Fibroblast of skin of left quadriceps (primary cell): ENCODE results near the gene BIK.
"Not testable (repeated sequence)": the region's sequence is repeated elsewhere in the genome, so short reads cannot be mapped to it uniquely, and the experiment has no call there.

Source experiments
- DNase-seq, 2 experiments: peaks; one replicate each; pipeline ENCODE4 v3.0.0-alpha.2; 2013; ENCODE audit warnings: low read depth in 2 of 2

Gene BIK

DNA sequence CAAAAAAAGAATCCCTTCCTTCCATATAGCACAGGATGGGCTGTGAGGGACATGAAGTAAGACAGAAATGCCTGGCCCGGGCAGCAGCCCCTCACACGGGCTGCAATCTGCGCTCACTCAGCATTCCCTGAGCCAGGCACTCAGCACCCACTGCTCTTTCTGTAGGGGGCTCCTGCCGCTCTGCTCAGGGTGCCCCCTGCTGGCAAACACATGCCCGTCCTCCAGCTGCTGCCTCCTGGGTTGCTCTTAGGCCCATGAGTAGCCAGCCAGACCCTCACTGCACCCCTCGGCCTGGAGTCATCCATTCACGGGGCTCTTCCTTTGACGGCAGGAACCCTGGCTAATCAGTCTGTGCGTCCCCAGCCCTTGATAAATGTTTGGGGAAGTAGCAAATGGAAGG, 25.7 kb downstream of the BIK start:
- DNase-seq, result no peak

DNA sequence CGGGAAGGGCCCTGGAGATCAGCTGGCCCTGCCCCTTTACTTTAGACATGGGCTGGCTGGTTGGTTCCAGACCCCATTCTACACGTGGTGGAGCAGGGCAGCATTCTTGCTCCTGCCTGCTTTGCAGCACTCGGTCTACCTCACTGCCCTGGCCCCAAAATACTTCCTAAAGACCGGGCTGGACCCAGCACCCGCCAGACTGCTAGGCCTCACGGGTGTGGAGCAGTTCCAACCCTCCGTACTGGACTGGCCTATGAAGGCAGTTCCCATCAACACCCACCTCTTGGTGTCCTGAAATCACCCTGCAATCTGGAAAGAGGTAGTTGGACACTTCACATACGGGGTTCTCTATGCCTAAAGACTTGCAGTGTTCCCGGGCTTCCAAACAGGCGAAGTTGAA, 26.3 kb downstream of the BIK start:
- DNase-seq, result no peak

DNA sequence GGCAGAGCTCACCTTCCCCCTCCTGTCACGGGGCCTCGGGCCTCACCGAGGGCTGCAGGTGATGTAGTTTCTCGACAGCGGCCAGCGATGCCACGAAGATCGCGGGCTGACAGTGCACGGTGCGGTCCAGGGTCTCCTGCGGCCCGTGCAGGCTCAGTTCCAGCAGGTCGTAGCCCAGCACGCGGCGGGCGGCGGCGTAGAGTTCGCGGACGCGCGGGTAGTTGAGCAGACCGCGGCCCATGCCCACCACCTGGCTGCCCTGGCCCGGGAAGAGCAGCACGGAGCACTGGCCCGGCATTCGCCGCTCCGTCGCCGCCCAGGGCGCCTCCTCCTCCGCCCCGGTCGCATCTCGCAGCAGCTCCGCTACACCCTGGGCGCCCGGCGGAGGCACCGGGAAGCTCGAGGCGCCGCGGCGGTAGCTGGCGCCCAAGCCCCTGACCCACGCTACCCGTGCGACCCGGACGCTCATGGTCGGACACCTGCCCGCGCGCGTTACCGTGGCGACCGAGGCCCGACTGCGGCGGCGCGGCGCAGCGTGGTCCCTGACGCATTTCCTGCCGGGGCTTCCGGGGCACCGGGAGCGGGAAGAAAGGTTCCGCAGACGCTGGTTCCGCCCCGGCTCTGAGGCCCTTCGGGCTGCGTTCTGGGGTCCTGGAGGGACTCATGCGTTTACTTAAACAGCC, 32.5 kb downstream of the BIK start, which contains the start of gene MCAT:
Gene MCAT, minus strand, starts transcription at position 519 of the 683 bp plus-strand sequence. Its CDS starts 50 bp downstream, at position 469.
- peak; percentile 27 to 35 for DNase-seq

DNA sequence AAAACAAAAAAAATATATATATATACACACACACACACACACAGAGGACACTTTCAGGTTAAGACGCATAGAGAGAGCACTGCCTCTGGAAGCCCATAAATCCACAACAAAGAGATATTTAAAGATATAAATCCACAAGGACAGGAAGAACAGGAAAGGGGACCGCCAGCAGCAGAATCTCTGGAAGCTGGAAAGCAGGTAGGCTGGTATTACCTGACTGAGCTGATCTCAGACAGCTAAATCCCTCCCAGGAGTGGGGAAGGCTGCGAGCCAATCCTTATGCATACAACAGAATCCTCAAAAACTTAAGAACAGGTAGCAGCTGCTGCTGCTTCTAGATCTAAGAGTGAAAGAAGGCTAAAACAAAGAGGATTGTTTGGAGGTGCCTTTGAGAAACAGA, 34.4 kb downstream of the BIK start:
- DNase-seq, result no peak

DNA sequence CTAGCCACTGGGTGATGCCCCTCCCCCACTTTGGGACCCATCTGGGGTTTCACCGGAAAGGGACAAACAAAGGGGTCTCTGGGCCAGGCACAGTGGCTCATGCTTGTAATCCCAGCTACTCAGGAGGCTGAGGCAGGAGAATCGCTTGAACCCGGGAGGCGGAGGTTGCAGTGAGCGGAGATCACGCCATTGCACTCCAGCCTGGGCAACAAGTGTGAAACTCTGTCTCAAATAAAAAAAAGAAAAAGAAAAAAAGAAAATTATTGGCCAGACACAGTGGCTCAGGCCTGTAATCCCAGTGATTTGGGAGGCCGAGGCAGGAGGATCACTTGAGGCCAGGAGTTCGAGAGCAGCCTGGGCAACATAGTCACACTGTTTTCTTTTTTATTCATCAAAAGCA, 34.8 kb downstream of the BIK start:
- DNase-seq, result not testable (repeated sequence)

DNA sequence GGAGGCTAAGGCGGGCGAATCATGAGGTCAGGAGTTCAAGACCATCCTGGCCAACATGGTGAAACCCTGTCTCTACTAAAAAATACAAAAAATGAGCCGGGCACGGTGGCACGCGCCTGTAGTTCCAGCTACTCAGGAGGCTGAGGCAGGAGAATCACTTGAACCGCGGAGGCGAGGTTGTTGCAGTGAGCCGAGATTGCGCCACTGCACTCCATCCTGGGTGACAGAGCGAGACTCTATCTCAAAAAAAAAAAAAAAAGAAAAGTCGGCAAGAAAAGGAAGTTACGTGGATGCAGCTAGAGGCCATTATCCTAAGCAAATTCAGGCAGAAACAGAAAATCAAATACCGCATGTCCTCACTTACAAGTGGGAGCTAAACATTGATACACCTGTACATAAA, 35.8 kb downstream of the BIK start:
- not testable (repeated sequence) for DNase-seq

DNA sequence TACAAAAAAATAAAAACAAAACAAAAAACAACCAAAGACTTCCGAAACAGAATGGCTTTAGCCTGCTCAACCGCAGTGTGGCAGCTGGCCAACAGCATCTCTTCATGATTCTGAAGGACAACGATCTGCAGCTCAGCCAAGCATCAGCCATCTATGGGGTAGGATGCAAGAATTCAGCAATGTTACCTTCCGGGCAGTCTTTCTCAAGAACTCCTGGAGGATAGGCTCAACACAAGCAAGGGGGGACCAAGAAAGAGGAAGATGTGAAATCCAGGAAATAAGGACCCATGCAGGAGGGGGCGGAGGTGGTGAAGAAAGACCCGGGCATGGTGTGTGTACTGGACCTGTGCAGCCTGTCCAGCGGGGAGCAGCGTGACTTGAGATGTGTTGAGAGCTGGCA, 37.3 kb downstream of the BIK start:
- no peak for DNase-seq

DNA sequence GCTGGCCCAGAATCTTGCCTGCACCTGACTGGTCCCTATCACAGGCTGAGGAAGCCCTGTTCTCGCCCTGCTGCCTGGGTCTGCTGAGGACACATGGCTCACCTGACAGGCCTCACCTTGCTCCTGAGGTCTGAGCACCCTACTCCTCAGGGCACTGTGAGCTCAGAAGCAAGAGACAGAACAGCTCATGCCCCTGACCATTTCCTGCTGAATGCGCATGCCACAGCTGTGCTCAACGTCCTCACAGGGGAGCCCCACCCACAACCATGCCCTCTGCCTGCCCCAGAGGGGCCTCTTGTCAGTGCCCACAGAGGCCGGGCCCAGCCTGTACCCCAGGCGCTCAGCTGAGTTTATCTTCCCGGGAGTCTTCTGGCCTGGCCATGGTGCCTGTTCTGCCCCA, 38.0 kb downstream of the BIK start:
- DNase-seq, result no peak

DNA sequence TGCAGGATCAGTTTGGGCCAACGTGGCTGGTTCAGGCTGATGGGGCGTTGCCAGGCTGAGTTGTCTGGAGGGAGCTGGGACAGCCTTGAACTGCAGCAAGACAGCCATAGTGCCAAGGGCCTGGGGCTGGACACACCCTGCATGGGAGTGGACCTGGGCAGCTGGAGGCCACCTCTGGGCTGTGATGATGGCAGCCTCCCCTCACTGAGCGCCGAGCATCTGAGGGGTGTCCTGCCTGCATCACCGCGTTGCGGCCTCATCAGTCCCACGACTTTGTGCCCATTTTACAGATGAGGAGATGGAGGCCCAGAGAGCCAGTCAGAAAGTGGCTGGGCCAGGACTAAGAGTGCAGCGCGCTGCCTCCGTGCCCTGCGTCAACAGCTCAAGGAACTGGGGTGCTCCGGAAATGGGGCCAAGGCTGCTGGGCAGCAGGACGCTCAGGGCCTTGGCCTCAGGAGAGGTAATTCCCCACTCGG, 40.2 kb downstream of the BIK start:
- no peak for DNase-seq

DNA sequence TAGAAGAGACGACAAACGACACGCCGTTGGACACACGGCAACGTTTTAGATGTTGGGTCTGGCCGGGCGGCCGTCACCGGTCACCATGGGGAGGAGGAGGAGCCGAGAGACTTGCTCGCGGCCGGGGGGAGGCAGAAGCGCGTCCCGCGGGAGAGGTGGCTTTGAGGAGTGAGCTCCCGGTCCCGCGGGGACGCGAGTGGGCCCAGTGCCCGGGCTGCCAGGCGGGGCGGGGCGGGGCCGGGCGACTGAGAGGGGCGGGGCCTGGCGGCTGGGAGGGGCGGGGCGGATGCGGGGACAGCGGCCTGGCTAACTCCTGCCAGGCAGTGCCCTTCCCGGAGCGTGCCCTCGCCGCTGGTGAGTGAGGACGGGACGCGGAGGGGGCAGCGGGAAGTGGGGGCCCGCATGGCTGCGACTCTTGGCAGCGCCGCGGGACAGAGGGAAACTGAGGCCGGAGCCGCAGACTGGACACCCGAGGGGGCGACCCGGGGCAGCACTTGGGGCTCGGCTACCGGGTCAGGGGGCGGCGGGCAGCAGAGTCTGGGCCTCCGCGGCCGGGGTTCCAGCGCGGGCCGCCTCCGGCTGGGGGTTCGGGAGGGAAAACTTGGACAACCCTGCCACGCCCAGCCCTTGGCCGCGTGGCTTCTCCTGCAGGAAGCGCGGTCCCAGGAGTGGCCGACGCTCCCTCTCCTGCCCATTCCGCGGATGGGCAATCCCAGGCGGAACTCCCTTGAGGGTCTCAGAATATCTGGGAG, 40.9 kb downstream of the BIK start, which contains the start of gene TSPO:
Gene TSPO, plus strand, starts transcription at position 309 of the 752 bp plus-strand sequence. CDS start 7,680 bp downstream, outside the sequence.
- DNase-seq, result no peak

DNA sequence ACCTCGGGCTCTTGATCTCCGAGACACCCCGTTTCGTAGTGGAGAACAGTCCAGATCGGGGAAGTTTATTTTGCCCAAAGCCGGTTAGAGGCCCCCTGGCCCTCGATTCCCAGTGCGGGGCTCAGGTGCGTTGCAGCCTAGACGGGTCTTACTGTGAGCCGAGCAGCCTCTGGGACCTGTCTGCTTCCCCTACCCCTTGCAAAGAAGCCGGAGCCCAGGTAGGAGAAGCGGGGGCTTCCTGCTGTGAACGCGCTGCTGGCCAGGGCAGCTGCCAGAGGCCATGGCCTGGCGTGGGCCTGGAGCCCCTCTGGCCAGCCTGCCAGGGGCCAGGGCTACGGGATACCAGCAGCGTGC, 41.4 kb downstream of the BIK start:
- DNase-seq, result no peak

DNA sequence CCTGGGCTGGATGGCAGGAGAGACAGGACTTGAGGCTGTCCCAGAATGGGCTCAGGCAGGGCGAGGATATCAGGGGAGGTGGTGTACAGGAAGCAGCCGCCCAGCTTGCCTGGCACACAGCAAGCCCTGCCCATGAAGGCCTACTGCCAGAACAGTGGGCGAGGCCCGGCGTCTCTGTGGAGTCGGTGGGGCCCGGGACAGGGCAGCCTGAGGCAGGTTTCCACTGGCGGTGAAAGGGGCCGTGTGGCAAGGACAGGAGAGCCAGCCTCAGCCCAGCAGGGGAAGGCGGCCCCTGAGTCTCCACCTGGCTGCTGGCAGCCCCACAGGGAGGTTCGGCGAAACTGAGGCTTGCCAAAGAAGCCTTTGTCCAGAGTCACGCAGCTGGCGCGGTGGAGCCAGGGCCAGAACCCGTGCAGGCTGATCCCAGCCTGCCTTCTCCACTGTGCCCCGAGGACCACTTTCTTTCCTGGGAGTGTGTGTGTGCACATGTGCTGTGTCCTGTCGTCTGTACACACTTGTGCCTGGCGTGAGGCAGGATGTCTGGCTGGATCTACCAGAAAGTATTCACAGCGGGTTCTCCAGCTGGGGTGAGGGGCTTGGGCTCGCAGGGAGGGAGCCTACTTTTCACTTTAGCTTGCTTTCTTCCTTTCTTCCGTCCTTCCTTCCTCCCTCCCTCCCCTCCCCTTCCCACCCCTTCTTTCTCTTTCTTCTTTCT, 42.0 kb downstream of the BIK start:
- no peak for DNase-seq

DNA sequence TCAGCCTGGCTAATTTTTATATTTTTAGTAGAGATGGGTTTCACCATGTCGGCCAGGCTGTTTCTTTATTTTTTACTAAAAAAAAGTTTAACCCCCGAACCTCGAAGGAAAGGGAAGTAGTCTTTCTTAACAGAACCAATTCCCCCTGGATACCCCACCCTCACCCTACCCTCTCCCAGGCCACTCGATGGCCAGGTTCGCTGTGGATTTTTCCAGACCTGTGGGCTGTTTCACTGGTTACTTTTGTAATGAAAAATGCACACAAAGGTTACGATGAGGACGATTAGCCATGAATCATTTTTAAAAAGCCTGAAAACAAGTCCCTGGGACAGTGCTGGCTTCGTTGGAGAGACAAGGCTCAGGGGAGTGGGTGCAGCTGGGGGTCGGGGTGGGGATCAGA, 43.3 kb downstream of the BIK start:
- no peak for DNase-seq

DNA sequence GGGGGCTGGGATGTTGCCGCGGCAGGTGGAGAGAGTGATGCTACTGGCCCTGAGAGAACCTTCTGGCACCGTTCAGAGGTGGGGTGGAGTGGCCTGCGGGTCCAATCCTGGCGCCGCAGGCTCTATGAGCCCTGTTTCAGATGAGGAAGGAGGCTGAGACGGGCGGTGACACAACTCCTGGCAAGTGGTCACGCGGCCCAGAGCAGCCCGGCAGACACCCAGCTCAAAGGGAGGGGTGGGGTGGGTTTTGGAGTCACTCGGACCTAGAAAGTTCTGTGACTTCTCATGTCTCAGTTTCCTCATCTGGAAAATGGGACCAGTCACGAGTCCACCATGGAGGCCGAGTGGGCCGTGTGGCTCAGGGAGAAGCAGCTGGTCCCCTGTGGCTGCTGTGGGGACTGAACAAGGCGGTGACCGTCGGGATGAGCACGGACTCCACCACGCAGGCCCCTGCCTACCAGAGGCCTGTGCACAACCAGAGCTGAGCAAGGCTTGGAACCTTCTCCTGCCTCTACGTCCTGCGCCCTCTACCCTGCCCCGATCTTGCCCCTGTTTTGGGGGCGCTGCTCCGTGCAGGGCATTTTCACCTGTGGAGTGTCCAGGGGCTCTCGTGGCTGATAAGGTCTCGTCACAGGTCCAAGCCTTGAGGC, 44.5 kb downstream of the BIK start:
- no peak for DNase-seq

DNA sequence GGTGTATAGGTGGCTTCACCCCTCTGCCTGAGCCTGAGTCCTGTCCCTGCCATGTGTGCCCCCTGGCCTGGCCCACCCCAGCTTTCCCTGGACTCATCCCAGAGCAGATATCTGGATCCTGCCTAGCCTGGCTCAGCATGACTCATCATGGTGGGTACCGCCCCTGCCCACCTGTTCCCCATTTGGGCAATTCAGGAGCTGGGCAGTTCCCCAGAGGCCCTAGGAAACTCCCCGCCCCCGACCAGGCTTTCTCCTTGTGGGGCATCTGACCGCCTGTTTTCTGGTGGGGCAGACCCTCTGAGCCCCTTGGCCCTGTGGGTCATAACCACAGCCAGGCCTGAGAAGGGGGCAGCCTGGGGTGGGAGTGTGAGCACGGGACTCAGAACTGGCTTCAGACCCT, 45.2 kb downstream of the BIK start:
- DNase-seq, result no peak

DNA sequence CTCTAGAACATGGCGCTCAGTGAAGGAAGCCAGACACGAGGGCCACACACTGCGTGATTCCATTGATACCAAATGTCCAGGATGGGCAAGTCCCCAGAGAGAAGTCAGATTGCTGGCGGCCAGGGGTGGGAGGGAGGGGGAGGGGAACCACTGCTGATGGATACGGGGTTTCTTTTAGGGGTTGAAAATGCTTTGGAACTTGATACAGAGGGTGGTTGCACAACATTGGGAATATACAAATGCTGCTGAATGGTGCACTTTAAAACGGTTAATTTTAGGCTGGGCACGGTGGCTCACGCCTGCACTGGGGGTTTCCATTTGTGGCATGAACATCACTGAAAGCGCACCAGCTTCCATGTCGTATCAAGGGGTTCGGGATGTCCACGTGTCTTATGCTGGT, 45.9 kb downstream of the BIK start:
- DNase-seq, result no peak

DNA sequence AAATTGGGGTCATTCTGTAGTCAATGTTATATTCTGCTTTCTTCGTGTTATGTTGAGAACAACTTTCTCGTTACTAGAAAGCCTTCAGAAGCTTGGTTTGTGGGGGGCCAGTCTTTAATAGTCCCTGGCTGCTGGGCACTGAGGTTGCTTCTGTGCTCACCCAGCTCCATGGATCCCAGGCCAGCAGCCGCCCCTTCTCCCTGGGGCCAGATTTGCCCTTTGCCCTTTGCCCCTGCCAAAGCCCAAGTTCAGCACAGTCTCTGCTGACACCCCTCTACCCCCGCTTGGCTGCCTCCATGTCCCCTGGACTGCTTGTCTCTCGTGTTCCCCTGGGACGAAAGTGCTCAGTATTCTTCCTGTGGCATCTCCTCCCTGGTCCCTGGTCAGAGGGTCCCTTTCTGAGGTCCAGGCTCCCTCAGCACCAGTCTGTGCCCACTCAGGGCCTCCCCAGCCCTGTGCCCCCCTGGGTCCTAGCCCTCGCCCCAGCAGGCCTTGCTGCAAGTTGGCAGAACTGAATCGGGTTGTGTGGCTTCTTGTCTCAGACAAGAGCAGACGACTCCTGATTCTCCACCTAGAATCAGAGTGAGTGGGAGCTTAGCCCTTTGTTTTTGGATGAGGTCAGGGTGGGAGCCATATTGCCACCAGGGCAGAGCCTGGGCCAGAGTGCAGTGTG, 47.5 kb downstream of the BIK start:
- DNase-seq, result no peak

DNA sequence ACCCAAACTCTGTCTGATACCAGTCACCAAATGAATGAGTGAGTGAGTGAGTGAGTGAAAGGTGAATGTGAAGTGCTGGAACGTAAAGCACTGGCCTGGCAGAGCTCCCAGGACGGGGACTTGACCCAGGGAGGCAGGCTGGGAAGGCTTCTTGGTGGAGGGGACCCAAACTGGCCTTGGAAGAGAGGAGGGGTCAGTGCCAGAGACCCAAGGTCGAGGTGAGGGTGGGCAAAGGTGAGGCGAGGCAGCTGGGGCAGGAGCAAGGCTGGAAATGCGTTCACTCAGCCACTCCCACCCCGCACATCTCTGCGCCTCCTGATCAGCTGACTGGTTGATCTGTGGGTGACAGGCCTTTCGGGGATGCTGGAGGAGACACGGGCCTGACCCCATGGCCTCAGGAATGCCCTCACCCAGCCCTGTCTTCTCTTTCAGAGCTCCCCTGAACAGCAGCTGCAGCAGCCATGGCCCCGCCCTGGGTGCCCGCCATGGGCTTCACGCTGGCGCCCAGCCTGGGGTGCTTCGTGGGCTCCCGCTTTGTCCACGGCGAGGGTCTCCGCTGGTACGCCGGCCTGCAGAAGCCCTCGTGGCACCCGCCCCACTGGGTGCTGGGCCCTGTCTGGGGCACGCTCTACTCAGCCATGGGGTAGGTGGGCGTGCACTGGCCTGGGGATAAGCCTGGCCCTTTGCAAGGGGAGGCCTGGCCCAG, 48.4 kb downstream of the BIK start:
- no peak for DNase-seq

DNA sequence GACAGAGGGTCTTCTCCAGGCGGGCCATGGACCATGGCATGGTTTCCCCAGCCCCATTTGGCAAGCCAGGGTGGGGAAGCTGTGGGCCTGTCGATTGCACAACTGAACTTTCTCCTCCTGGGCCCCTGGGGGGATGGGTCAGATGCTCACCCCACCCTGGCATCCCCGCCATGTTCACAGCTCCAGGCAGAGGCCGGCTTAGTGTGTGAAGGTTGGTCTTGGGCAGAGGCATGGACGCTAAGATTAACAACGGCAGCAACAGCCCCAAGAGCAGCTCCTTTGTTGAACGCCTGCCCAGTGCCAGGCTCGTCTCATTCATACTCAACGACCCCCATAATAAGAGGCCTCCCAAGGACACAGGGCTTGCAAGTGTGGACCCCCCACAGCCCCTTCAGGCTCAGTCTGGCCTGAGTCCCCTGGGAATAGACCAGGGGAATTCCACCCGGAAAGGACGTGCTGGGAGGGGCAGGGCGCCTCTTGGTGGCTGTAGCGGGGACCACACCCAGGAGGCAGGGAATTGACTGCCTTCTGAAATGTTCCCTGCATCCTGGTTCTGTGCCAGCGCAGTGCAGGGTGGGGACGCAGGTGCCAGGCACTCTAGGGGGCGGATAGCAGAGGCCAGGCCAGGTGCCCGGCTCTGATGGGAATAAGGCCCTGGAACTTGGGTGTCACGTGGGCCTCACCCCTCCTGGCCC, 49.1 kb downstream of the BIK start:
- no peak for DNase-seq

DNA sequence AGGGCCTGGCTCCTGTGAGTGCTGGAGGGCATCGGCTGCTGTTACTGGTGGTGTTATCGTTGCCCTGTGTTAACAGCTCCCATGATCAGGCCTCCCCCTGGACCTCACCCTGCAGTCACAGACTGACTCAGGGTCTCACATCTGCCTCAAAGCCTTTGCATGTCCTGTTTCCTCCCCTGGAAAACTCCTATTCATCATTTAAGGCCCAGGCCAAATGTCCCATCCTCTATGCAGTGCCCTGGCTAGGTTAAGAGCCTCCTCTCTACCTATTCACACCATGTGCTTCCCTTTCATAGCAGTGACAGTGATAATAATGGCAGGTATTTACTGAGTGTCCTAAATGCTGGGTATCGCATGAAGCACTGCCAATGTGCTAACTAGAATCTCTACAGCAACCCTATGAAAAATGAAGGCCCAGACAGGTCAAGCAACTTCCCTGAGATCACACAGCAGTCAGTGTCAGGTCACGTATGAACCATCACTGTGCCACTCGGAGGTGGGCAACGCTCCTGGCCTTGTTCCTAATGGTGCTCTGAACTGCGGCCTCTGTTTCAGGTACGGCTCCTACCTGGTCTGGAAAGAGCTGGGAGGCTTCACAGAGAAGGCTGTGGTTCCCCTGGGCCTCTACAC, 50.1 kb downstream of the BIK start:
- no peak for DNase-seq
